Measurements from ENCODE around the gene KCNK3.

Gene KCNK3

DNA sequence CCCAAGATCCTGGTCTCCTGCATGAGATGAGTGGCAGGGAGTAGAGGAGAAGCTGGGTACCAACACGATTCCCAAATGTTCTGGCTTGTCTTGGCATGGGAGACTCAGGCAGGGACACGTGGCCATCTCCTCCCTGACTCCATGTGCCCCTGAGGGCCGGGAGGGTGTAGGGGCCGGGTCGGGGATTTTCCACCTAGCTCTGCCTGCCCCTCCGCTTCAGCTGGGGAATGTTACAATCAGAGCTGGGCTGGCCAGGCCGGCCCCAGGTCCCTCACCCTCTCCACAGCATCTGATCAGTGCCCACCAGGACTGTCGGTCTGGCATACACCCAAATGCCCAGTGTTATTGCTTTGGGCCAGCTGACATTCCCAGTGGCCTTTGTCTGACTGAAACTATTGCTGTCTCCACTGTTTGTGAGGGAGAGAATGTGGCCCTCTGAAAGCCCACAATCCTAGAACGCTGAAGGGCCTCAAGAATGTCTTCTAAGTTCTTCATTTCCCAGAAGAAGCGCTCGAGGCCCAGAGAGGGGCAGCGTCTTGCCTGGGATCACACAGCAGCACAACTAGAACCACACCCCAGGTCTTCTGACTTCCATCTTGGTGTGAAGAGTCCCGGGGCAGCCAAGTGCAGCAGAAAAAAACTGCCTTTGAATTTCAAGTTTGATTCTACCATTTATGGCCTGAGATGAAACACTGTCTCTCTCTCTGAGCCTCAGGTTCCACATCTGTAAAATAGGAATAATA, 23.2 kb downstream of the KCNK3 start:
- DNase-seq: no peak

DNA sequence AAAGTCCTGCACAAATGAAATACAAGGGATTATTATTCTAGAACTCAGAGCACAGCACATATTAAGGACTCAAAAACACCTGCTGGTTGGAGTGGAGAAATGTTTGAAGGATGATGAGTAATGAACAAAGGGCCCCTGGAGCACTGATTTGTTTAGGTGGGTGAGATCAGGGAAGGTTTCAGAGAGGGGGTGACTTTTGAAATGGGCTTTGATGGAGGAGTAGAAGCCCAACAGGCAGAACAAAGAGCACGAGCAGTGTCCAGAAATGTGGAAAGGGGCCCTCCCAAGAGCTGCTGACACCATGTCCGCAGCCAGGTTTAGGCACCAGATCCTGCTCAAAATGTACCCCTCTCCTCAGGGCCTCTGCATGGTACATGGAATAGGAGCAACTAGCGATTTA, 23.8 kb downstream of the KCNK3 start:
- no peak for DNase-seq

DNA sequence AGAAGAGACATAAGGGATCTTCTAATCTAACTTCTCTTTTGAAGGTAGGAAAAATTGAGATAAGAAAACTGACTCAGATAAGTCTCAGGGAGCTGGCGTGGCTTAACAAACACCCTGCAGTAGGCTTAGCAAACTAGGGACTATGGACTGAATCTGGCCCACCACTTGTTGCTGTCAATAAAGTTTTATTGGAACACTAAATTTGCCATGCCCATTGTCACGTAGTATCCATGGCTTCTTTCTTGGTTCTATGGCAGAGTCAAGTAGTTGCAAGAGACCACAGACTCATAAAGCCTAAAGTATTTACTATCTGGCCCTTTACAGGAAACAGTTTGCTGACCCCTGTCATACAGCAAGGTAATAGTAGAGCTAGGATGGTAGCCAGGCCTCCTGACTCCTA, 24.2 kb downstream of the KCNK3 start:
- no peak for DNase-seq

DNA sequence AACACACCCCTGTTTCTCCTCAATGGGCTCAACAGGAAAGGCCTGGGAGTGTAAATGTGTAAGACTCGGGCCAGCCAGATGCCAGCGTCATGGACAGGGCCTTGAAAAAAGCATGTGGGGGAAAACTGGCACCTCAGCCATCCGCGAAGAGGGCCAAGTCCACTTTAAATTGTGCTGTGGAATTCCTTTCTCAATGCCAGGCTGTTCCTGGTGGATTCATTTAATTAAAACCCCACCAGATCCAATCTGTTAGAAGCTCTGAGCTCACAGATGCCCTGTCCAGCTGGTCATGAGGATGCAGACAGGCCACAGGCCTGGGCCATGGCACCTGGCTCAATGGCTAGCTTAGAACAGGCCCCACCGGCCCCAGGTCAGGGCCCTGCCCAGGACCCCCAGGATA, 24.8 kb downstream of the KCNK3 start:
- DNase-seq: no peak

DNA sequence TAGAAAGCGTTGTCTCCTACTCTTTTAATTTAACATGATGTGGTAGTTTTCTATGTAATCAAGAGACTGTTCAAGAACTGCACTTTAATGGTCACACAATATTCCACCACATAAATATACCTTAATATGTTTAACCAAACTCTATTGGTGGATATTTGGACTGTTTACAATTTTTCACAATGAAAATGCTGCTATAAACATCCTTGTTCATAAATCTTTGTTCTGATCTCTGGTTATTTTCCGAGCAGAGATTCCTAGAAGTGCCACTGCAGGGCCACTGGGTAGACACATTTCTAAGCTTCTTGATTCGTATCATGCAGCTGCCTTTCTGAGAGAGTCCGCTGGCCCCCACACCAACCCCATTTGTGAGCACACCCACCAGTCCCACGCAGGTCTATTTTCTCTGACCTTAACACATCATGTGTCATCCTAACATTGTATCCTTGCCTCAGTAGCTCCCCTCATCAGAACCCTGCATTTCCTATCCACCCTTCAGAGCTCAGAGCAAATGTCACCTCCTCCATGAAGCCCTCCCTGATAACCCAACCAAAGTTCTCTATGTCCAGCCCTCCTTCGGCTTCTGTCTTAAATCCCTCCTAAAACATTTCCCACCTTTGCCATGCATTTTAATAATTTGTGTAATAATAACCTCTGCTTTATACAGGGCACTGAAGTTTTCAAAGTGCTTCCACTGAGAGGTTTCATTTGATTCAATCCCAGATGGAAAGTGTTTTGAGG, 26.6 kb downstream of the KCNK3 start:
- no peak for DNase-seq

DNA sequence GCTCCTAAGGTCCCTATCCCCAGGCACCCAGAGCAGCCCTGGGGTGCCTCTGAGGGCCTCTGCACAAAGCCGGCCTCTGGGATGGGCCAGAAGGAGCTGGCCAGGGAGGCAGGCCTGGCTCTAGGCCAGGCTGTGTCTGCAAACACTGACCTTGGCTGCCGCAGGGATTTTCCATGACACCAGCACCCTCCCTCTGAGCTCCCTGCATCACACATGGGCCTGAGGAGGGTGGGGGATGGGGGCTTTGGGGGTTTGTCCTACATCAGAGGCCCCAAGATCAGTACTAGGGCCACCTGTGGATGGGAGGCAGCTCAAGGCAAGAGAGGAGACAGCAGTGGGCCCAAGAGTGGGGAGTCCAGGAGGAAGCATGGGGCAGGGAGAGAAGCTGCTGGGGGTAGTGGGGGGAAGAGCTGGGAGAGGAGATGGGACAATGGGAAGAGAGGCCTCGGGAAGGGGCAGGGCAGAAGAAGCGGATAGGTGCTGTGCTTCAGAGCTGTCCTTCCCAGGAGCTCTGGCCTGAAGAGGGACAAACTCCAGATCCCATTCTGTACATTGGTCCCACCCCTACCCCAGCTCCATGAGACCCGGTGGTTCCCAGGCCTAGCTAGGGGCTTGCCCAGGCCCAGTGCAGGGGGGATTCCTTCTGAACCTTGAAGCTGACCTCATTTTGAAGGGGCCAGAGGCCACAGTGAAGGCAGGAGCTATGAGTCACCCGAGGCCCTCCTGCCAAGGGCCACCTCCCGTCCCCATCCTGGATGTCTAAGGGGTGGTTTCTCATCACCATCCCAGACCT, 28.0 kb downstream of the KCNK3 start:
- peak; percentile 39 for DNase-seq

DNA sequence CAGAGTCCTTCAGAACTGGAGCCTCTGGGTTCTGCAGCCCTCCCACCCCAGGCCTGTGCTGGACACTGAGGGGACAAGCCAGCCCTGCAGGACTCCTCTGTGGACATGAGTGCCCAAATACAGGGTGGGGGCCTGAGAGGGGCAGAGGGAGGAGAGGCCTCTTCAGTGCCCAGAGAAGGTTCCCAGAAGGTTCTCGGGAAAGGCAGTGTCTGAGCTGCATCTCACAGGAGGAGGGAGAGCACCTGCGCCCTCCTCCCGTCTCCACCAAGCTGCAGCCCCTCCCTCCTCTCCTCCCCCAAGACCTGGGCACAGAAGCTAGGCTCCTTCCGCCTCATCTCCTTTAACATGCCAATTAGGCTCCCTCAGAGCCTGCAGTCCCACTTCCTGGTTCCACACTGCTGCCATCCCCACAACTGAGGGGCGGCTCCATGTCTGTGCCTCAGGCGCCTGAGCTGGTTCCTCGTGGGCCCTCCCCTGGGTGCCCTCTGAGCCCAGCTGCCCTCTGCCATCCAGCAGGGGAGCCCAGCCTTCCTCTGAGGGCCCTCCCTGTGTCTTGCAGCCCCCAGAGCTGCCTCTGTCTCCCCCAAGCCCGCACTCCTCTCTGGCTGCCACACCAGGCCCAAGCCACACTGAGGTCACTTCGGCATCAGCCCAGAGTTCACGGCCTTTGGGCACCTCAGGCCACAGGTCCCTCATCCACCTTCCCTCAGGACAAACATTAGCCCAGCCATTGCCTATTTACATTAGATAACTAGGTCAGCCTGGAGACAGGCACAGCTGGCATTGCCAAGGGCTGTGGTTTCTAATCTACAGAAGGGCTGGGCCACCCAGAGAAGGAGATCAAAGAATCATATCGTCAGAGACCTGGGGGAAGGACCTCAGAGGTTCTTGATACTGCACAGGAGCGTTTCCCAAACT, 28.9 kb downstream of the KCNK3 start:
- no peak for DNase-seq

DNA sequence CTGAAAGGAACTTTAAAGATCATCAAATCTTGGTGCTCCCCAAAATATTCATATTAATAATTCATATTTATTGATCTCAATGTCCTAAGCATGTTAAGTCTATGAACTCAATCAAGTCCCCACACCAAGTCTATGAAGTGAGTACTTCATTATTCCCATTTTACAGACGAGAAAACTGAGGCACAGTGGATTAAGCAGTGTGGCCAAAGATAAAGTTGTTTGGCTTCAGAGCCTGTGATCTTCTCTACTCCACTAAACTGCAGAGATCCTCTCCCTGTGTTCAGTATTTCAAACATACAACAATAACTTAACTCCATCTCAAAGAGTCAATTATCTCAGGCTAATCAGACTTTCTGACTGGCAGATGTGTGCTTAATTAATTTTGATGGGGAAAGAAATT, 29.8 kb downstream of the KCNK3 start:
- no peak for DNase-seq

DNA sequence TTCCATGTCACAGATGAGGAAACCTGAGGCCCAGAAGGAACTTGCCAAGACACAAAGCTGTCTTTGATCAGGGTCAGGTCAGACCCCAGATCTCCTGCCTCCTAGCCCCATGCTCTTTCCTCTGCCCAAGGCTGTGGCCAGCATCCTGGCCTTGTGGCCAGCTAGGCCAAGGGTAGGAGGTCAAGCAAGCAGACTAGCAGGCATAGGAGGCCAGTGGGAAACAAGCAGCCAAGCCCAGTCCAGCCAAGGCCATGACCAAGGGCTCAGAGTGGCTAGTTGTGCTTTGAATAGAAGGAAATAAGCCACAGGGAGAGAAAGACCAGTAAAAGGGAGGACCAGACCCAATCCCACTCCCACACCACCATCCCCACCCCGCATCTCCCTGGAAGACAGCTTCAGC, 30.4 kb downstream of the KCNK3 start:
- DNase-seq: no peak

DNA sequence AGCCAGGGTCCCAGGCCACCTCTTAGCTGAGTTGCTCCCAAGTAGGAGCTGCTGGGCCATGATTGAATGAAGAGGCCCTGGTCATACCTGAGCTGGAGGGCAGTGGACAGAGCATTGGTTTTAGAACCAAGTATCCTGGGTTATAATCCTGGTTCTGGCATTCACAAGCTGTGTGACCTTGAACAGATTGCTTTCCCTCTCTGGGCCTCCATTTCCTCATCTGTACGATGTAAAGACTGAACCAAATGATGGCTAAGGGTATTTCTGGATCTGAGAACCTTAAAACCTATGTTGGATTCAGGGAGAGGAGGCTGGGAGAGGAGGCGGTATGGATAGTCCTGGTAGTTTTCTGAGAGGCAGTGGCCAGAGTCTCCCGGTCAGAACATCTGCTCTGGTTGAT, 31.0 kb downstream of the KCNK3 start:
- no peak for DNase-seq

DNA sequence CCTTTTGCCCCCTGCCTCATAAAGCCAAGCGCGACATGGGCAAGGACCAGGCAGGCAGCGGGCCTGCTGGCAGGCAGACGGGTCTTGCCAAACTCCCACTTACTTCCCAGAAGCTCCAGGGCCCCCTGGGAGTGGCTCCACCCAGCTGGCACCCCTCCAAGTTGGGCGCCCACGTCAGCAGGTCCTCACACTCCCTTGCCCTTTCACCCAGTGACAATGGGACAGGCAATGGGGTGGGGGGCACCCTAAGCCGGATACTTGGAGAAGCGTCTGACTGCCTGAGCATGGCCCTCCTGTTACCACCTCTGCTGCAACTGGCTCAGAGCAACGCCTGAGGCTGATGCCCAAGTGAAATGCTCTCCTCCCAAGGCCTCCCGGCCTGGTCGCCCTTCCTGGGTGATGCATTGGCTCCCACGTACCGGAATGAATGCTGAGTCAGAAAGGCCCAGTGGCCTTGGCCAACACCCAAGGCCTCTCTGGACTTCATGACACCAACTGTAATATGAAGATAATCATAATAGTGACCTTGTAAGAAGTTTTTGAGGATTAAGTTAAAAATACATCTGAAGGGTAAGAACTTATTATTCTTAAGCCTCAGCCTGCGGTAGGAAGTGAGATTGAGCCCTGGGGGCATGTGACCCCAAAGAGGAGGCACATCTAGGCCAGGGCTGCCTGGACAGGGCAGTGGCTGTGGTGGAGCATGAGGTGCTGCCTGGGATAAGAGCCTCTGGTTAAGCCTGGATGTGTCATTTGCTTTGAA, 31.6 kb downstream of the KCNK3 start:
- peak; percentile 73 for DNase-seq

DNA sequence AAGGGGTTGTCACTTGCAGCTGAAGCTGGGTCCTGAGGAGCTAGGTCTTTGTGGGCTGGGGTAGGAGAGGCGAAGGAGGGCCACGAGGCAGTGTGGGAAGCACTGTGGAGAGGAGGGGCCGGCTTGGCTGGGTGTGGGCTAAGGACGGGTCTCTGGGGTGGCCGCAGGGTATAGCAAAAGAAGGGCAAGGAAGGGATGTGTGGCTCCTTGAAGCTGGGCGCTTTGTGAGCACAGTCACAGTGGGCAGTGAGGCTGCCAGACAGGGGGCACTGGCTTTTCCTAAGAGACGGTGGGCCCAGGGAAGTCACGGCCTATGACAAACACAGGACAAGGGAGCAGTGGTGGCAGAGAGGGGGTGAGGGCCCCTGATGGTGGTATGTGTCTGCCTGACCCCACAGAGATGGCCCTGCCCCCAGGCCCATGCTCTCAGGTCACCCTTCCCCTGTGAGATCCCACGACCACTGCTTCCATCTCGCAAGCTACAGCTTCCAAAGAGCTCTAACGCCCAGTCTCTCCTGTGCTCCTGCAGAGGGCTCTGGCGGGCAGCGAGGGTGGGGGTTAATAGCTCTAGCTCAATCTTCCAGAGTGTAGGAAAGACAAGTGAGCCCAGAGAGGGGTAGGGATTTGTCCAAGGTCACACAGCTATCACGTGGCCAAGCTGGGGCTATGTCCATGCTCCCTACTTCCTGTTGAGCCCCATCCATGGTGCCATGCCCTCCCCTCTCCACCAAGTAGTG, 32.4 kb downstream of the KCNK3 start:
- DNase-seq: no peak

DNA sequence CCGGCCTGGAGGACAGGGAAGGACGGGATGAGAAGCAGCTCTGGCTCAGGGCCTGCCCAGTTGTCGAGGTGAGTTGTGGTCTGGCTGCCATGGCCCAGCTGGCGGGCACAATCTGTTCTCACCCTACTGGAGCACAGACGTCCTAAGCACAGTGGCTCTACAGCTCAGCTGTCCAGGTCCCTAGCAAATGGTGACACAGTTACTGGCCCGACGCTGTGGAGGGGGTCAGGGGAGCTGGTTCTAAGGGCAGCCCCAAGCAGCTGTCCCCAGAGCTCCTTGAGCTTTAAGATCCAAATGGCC, 32.9 kb downstream of the KCNK3 start:
- DNase-seq: no peak

DNA sequence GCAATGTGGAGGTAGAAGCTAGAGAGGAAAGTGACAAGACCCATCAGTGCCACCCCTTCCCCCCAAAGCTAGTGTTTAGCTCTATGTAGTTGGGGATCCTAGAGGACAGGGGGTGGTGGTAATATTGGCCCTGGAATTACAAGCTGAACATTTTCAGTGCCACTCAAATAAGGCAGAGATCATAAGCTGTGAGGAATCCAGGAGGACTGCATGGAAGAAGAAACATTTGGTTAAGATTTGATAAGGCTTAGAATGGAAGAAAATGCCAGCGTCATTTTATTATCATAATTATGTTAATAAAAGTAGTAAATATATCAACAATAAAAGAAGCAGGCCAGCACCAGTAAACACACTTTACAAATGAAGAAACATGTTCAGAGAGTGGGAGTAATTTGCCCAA, 33.7 kb downstream of the KCNK3 start:
- DNase-seq: no peak

DNA sequence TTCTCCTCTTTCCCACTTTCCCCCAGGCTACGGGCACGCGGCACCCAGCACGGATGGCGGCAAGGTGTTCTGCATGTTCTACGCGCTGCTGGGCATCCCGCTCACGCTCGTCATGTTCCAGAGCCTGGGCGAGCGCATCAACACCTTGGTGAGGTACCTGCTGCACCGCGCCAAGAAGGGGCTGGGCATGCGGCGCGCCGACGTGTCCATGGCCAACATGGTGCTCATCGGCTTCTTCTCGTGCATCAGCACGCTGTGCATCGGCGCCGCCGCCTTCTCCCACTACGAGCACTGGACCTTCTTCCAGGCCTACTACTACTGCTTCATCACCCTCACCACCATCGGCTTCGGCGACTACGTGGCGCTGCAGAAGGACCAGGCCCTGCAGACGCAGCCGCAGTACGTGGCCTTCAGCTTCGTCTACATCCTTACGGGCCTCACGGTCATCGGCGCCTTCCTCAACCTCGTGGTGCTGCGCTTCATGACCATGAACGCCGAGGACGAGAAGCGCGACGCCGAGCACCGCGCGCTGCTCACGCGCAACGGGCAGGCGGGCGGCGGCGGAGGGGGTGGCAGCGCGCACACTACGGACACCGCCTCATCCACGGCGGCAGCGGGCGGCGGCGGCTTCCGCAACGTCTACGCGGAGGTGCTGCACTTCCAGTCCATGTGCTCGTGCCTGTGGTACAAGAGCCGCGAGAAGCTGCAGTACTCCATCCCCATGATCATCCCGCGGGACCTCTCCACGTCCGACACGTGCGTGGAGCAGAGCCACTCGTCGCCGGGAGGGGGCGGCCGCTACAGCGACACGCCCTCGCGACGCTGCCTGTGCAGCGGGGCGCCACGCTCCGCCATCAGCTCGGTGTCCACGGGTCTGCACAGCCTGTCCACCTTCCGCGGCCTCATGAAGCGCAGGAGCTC, 35.4 kb downstream of the KCNK3 start:
- DNase-seq: peak; percentile 23

DNA sequence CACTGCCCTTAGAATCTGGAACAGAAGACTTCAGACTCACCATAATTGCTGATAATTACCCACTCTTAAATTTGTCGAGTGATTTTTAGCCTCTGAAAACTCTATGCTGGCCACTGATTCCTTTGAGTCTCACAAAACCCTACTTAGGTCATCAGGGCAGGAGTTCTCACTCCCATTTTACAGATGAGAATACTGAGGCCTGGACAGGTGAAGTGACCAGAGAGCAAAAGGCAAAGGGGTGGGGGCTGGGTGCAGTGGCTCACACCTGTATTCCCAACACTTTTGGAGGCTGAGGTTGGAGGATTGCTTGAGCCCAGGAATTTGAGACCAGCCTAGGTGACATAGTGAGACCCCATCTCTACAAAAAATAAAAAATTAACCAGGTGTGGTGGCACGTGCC, 36.8 kb downstream of the KCNK3 start:
- no peak for DNase-seq

DNA sequence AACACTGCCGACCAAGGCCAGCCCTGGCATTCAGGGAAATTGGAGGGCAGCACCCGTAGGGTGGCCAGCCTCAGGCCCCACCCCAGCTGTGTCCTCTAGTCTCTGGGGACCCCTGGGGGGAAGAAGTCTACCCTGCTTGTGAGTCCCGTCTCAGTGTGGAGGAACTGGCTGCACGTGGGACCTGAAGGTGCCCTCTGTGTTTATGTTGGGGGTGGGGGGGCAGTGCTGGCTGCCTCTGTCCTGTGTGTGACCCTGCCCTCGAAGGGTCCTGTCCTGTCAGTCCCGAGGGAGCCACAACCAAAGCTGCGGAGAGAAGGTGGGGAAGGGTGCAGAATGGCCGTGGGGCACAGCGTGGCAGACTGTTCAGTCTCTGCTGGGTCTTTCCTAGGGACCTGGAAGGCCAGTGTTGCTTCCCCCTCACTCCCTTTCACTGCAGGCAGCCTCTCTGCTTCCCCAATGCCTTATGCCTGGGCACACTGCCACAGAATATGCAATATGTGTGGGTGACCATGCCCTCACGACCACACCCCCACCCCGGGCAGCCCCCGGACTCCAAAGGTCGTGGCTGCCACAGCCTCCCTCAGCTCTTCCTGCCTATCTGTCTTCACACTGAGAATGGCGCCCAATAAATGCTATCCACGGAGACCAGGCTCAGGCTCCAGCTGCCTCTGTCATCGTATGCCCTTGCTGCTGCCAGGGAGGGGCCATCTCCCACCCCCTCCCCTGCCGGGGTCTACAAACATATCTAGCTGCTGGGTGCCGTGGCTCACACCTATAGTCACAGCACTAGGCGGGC, 38.2 kb downstream of the KCNK3 start:
- DNase-seq: no peak

DNA sequence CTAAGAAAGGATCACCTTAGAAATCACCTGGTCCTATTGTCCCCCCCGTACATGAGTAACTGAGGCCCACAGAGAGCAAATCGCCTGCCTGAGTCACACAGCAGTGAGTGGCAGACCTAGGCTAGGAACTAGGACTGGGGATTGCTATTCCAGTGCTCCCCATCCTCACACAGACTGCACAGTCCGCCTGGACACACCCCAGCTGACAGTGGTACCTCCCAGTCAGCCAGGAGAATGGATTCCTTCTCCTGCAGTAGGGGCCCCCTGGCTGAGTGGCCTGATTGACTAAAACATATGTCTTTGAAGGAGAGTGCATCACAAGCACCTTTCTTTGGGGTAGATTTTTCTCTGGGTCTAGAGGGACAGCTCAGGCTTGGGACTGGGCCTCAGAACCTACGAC, 39.2 kb downstream of the KCNK3 start:
- no peak for DNase-seq

DNA sequence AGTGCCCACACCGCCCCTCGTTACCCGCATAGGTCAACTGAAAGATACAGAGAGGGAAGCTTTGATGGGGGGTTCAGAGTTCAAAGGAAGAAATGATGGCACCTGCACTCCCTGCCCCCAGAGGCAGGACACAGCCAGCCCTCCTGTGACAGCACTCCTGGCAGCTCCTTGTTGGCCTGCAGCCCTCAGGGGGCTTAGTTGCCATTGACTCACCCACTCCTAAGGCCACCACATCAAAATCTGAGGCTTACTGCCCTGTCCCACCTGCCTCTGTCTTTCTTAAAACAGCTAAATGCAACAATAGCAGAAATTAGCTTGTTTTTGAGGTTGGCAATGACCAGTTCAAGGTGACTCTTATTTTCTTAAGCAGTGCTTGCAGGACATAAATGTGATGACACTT, 39.9 kb downstream of the KCNK3 start:
- DNase-seq: no peak

Data from fibroblast of skin of back (primary cell).